Measurements from ENCODE around the gene MAPK8IP3.

GRCh38 chr16:1768767-1769401 lies 62.9 kb downstream of the MAPK8IP3 start:
- TF ChIP-seq CTCF (IDR thresholded peaks at IDR 0.05) (no peak), POLR2A (IDR thresholded peaks at IDR 0.05) (no peak), POLR2AphosphoS5 (IDR thresholded peaks at IDR 0.05) (no peak)

All from suprapubic skin (tissue), 4 donors.